IPS-15b (cell line): ENCODE measurements around the gene MRRF.
"Not testable (repeated sequence)": the region's sequence is repeated elsewhere in the genome, so short reads cannot be mapped to it uniquely, and the experiment has no call there.

Source experiments
- H3K27me3 ChIP-seq: one replicate; pipeline ENCODE4 v1.6.1; 2013; ENCODE audit warnings: low read length; ENCODE audit not compliant: control insufficient read depth, insufficient read depth
- H3K36me3 ChIP-seq: one replicate; pipeline ENCODE4 v1.6.1; 2013; ENCODE audit warnings: low read length; ENCODE audit not compliant: control insufficient read depth, insufficient read depth
- H3K4me1 ChIP-seq: one replicate; pipeline ENCODE4 v1.6.1; 2013; ENCODE audit warnings: mild to moderate bottlenecking, low read length; ENCODE audit not compliant: control insufficient read depth, insufficient read depth
- H3K4me3 ChIP-seq: one replicate; pipeline ENCODE4 v1.5.1; 2013; ENCODE audit warnings: low read depth, low read length
- H3K9ac ChIP-seq: one replicate; pipeline ENCODE4 v1.6.1; 2013; ENCODE audit warnings: low read depth, mild to moderate bottlenecking, low read length
- H3K9me3 ChIP-seq: one replicate; pipeline ENCODE4 v1.6.1; 2013; ENCODE audit warnings: mild to moderate bottlenecking, low read length; ENCODE audit not compliant: control insufficient read depth, insufficient read depth

Gene MRRF

GRCh38 chr9:122324665-122325064 lies 60.0 kb downstream of the MRRF start:
- not testable (repeated sequence) for H3K4me1 ChIP-seq, H3K4me3 ChIP-seq, H3K9me3 ChIP-seq, H3K27me3 ChIP-seq, H3K9ac ChIP-seq
- peaks cover 13% of the 10 kb centered on the region for H3K36me3 ChIP-seq

- Histone ChIP-seq H3K27me3 (no peaks in the 10 kb centered on the region), H3K36me3 (peaks cover 13% of the 10 kb centered on the region), H3K4me1 (no peaks in the 10 kb centered on the region), H3K4me3 (no peak overlapping the region), H3K9ac (no peak overlapping the region), H3K9me3 (no peaks in the 10 kb centered on the region)
Measured at GRCh38 chr9:122325124-122325523, 60.4 kb downstream of the MRRF start.

- H3K9me3 ChIP-seq: no peaks in the 10 kb centered on the region
- H3K36me3 ChIP-seq: peaks cover 13% of the 10 kb centered on the region
- no peaks in the 10 kb centered on the region for H3K27me3 ChIP-seq
- H3K4me1 ChIP-seq: peaks cover 8% of the 10 kb centered on the region
- no peak overlapping the region for H3K9ac ChIP-seq
- H3K4me3 ChIP-seq: no peak overlapping the region
Measured at GRCh38 chr9:122327175-122327574, 62.5 kb downstream of the MRRF start.

- Histone ChIP-seq H3K4me1 (peaks cover 14% of the 10 kb centered on the region), H3K9me3 (no peaks in the 10 kb centered on the region), H3K4me3 (no peak overlapping the region), H3K9ac (no peak overlapping the region), H3K36me3 (peaks cover 2% of the 10 kb centered on the region), H3K27me3 (no peaks in the 10 kb centered on the region)
Measured at GRCh38 chr9:122329597-122329996, 64.9 kb downstream of the MRRF start.

- H3K9me3 ChIP-seq, H3K9ac ChIP-seq, H3K27me3 ChIP-seq, H3K36me3 ChIP-seq, H3K4me3 ChIP-seq: not testable (repeated sequence)
- peaks cover 14% of the 10 kb centered on the region for H3K4me1 ChIP-seq
Measured at GRCh38 chr9:122330466-122330865, 65.8 kb downstream of the MRRF start.

GRCh38 chr9:122331523-122331927 lies 66.8 kb downstream of the MRRF start:
- no peaks in the 10 kb centered on the region for H3K36me3 ChIP-seq
- H3K9ac ChIP-seq: no peak overlapping the region
- H3K4me1 ChIP-seq: peaks cover 20% of the 10 kb centered on the region
- no peaks in the 10 kb centered on the region for H3K9me3 ChIP-seq
- H3K27me3 ChIP-seq: no peaks in the 10 kb centered on the region
- H3K4me3 ChIP-seq: no peak overlapping the region

GRCh38 chr9:122332083-122332482 lies 67.4 kb downstream of the MRRF start:
- H3K9ac ChIP-seq: peak overlapping the region; percentile 29
- H3K4me1 ChIP-seq: peaks cover 23% of the 10 kb centered on the region
- no peaks in the 10 kb centered on the region for H3K36me3 ChIP-seq
- H3K9me3 ChIP-seq: no peaks in the 10 kb centered on the region
- no peaks in the 10 kb centered on the region for H3K27me3 ChIP-seq
- H3K4me3 ChIP-seq: no peak overlapping the region

- Histone ChIP-seq H3K36me3 (no peaks in the 10 kb centered on the region), H3K4me3 (no peak overlapping the region), H3K9ac (no peak overlapping the region), H3K27me3 (no peaks in the 10 kb centered on the region), H3K4me1 (peaks cover 26% of the 10 kb centered on the region), H3K9me3 (no peaks in the 10 kb centered on the region)
Measured at GRCh38 chr9:122332644-122333043, 68.0 kb downstream of the MRRF start.

GRCh38 chr9:122333169-122333808 lies 68.6 kb downstream of the MRRF start:
- H3K27me3 ChIP-seq: no peaks in the 10 kb centered on the region
- no peak overlapping the region for H3K9ac ChIP-seq
- H3K36me3 ChIP-seq: no peaks in the 10 kb centered on the region
- no peaks in the 10 kb centered on the region for H3K9me3 ChIP-seq
- H3K4me1 ChIP-seq: peaks cover 26% of the 10 kb centered on the region
- no peak overlapping the region for H3K4me3 ChIP-seq

GRCh38 chr9:122334916-122335315 lies 70.2 kb downstream of the MRRF start:
- Histone ChIP-seq H3K4me1 (peaks cover 26% of the 10 kb centered on the region), H3K27me3 (peaks cover 5% of the 10 kb centered on the region), H3K4me3 (no peak overlapping the region), H3K9ac (no peak overlapping the region), H3K9me3 (no peaks in the 10 kb centered on the region), H3K36me3 (no peaks in the 10 kb centered on the region)

- no peak overlapping the region for H3K4me3 ChIP-seq
- no peak overlapping the region for H3K9ac ChIP-seq
- no peaks in the 10 kb centered on the region for H3K36me3 ChIP-seq
- H3K27me3 ChIP-seq: peaks cover 5% of the 10 kb centered on the region
- H3K9me3 ChIP-seq: no peaks in the 10 kb centered on the region
- H3K4me1 ChIP-seq: peaks cover 26% of the 10 kb centered on the region
Measured at GRCh38 chr9:122336189-122336588, 71.5 kb downstream of the MRRF start.

GRCh38 chr9:122336866-122337555 lies 72.3 kb downstream of the MRRF start:
- Histone ChIP-seq H3K9me3 (no peaks in the 10 kb centered on the region), H3K9ac (no peak overlapping the region), H3K36me3 (no peaks in the 10 kb centered on the region), H3K4me3 (no peak overlapping the region), H3K4me1 (peaks cover 20% of the 10 kb centered on the region), H3K27me3 (peaks cover 5% of the 10 kb centered on the region)
